HG03469 (cell line): Measurements from ENCODE around the gene ZNF587B.
A peak's percentile ranks its signal among the peaks of the same experiment; 100 is the strongest.
"Not testable (repeated sequence)": the region's sequence is repeated elsewhere in the genome, so short reads cannot be mapped to it uniquely, and the experiment has no call there.

Experiments
- ATAC-seq: cut with Tn5 transposase; IDR thresholded peaks from one replicate; pipeline ENCODE4 v1.9.1; 2021; ENCODE audit warnings: mild to moderate bottlenecking, moderate library complexity, moderate number of reproducible peaks; ENCODE audit not compliant: unreplicated experiment

The ZNF587B gene

GRCh38 chr19:57867868-57868492 lies 37.9 kb downstream of the ZNF587B start:
- no peak for ATAC-seq

GRCh38 chr19:57869655-57870054 lies 39.6 kb downstream of the ZNF587B start:
- not testable (repeated sequence) for ATAC-seq

- ATAC-seq, result no peak
Measured at GRCh38 chr19:57870225-57870624, 40.1 kb downstream of the ZNF587B start.

- ATAC-seq, result no peak
Measured at GRCh38 chr19:57872450-57872849, 42.4 kb downstream of the ZNF587B start.

DNA sequence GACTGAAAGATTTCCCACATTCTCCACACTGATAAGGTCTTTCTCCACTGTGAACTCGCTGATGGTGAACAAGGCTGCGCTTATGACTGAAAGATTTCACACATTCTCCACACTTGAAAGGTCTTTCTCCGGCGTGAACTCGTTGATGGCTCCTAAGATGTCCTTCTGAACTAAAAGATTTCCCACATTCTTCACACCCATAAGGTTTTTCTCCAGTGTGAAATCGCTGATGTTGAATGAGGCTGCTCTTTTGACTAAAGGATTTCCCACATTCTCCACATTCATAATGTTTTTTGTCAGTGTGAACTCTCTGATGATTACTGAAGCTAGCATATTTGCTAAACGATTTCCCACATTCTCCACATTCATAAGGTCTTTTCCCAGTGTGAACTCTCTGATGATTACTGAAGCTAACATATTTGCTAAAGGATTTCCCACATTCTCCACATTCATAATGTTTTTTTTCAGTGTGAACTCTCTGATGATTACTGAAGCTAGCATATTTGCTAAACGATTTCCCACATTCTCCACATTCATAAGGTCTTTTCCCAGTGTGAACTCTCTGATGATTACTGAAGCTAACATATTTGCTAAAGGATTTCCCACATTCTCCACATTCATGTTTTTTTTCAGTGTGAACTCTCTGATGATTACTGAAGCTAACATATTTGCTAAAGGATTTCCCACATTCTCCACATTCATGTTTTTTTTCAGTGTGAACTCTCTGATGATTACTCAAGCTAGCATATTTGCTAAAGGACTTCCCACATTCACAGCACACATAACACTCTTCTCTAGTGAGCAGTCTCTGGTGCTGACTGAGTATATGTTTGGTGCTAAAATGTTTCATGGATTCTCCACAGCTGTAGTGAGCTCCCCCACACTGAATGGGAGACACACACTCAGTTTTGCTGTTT lies 44.0 kb downstream of the ZNF587B start:
- not testable (repeated sequence) for ATAC-seq

DNA sequence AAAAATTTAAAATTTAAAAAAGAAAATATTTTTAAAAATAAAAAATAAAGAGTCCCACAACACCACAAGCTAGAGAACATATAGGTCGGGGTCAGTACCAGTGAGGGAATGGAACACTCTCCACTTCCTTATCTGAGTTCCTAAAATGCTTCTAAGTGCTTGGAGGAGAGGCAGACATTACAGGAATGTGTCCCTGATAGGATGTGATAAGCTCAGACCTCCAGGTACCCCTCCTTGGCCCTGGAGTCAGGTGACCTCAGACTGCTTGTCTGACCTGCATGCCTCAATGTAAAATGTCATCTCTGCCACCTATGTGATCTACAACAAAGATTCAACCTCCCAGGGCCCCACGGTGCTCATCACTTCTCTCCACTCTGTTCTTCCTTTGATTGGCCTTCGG lies 55.9 kb downstream of the ZNF587B start:
- no peak for ATAC-seq

DNA sequence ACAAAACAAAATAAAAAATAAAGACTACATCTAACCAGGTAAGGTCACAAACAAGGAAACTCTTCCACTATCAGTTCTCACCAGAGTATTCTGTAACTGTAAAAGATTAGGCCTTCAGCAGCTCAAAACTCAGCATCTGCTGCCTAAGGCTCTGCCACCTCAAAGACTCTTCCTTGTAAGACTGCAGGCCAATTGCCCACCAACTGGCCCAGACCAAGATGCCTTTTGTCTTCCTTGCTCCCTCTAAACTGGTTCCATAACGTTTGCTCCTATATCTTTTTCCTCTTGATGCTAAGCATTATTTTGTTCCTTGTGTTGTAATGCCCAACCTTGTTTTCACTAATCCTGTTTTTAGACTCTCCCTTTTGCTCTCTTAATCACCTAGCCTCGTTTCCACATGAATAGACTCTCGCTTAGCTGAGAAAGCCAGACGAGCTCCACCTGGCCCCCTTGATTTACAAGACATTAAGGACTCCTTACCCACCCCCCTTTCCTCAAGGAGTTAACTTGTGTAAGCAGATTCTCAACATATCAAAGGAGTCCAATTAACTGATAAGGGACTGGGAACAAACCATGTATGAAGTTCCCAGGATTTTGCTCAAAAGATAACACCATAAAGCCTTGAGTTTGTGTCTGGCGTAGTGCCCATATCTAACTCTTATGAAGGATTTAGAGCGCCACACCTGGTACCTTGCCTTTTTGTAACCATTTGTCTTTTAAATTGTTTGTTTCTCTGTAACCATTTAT lies 57.3 kb downstream of the ZNF587B start:
- ATAC-seq, result no peak

DNA sequence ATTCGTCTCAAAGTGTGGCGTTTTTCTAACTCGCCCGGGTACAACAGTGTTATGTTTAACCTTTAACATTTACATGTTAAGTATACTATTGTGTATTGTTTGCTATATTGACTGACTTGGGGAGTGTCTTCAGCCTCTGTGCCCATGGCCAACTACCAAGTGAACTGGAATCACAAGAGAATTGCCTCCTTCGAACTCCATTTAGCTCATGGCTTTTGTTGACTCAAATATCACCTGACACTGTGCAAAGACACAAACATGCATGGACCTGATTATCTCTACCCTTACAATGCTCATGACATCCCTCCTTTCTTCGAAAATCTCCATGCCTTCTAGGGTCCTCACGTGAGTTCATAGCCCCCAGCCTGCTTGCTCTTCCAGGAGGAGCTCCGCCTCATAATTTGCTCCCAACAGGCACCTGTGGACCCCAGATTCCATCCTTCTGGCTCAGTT lies 58.0 kb downstream of the ZNF587B start:
- no peak for ATAC-seq

- ATAC-seq, result peak; percentile 42
Measured at GRCh38 chr19:57888560-57889231, 58.6 kb downstream of the ZNF587B start, which contains the start of gene ZNF814. Gene ZNF814 (minus strand): TSS chr19:57889037. CDS start chr19:57888802, 235 bp downstream.

DNA sequence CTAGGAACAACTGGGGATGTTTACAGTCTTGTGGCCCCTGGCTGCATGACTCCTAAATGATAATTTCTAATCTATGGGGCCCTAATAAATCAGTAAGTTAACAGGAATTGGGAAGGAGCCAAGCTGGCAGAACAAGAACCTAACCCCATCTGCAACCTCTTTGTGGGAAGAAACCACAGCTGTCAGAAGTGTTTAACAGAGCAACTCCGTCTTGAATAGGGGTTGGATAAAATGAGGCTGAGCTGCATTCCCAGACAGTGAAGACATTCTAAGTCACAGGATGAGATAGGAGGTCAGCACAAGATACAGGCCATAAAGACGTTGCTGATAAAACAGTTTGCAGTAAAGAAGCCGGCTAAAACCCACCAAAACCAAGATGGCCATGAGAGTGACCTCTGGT lies 60.6 kb downstream of the ZNF587B start:
- not testable (repeated sequence) for ATAC-seq
